AG04450 (cell line): ENCODE measurements around the gene LRTM1. TPM values are rescaled to one million over a fixed set of nuclear protein-coding genes. Genes with fewer than 3 reads are reported as not detected.

Experiments used
- CTCF ChIA-PET: fragments of 300-600, 350-600 bp; formaldehyde crosslinking; extraction: SDS; loops from one replicate; lab custom pipeline; 2022; ENCODE audit warnings: antibody characterized with exemption, inconsistent platforms; lab: Charles Lee
- POLR2A ChIA-PET: fragments of 350-600 bp; formaldehyde crosslinking; extraction: SDS; loops from one replicate; lab custom pipeline; 2021; ENCODE audit warnings: antibody characterized with exemption, inconsistent platforms; lab: Yijun Ruan, JAX
- DNase-seq: peaks from one replicate; pipeline ENCODE4 v3.0.0-alpha.2; 2011; ENCODE audit warnings: low read depth, low spot score
- H3K27ac ChIP-seq: one replicate; pipeline ENCODE4 v1.5.1; 2012; ENCODE audit warnings: low read depth, low read length, control low read depth
- H3K27me3 ChIP-seq: one replicate; pipeline ENCODE4 v1.6.0; 2012; ENCODE audit warnings: low read length; ENCODE audit not compliant: control insufficient read depth, insufficient read depth
- H3K4me3 ChIP-seq: 2 replicates; pipeline ENCODE4 v1.5.1; 2011; ENCODE audit warnings: mild to moderate bottlenecking, low read depth, low read length, control low read depth
- H3K9me3 ChIP-seq: 2 replicates; pipeline ENCODE4 v1.5.1; 2012; ENCODE audit warnings: low read length; ENCODE audit not compliant: control insufficient read depth, insufficient read depth
- polyA plus RNA-seq: library from polyadenylated mRNA; depleted of rRNA; stranded (reverse); fragments of >200 nt; gene quantifications from 2 replicates; pipeline ENCODE4 v1.2.3, GENCODE V29; 2011
- TF ChIP-seq, protein P1 (sequence below): IDR thresholded peaks from 2 replicates; pipeline ENCODE4 v1.5.1; 2011; ENCODE audit warnings: low read depth, low read length, control low read depth, inconsistent platforms

The LRTM1 gene
- polyA plus RNA-seq, 1 experiment = not detected

DNA sequence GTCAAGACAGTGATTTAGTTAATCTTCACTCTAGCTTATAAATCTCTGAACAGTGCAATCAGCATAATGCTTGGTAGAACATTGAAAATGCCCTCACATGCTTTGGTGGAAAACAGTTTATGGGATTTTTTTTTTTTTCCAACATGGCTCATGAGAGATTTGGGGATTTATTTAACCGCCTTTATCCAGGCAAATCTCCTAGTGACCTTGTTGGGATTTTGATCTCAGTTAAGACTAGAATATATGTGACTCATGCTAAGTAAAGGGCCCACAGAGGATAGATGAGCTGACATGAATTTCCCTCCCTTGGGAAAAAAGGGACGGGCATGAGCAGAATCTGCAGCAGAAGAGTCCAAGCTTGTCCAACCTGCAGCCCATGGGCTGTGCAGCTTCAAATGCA is 18.7 kb downstream of the LRTM1 start:
- CTCF ChIA-PET = interaction anchor here (0.6 to 1.8 kb wide), 3 partner anchors 17 to 1089 kb away, joined by 4 to 9 read pairs (median 4); no protein-coding TSS in a partner anchor
- DNase-seq = no peak
- Histone ChIP-seq H3K4me3 (no peak overlapping the region), H3K9me3 (peaks cover 7% of the 10 kb centered on the region; the same call in 1 of the 2 replicates), H3K27me3 (no peaks in the 10 kb centered on the region), H3K27ac (no peak overlapping the region)
- TF ChIP-seq, protein P1, sequence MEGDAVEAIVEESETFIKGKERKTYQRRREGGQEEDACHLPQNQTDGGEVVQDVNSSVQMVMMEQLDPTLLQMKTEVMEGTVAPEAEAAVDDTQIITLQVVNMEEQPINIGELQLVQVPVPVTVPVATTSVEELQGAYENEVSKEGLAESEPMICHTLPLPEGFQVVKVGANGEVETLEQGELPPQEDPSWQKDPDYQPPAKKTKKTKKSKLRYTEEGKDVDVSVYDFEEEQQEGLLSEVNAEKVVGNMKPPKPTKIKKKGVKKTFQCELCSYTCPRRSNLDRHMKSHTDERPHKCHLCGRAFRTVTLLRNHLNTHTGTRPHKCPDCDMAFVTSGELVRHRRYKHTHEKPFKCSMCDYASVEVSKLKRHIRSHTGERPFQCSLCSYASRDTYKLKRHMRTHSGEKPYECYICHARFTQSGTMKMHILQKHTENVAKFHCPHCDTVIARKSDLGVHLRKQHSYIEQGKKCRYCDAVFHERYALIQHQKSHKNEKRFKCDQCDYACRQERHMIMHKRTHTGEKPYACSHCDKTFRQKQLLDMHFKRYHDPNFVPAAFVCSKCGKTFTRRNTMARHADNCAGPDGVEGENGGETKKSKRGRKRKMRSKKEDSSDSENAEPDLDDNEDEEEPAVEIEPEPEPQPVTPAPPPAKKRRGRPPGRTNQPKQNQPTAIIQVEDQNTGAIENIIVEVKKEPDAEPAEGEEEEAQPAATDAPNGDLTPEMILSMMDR = no peak
- POLR2A ChIA-PET = interaction anchor here (1.2 kb wide), 1 partner anchor 17 kb away, joined by 3 read pairs; no protein-coding TSS in a partner anchor

DNA sequence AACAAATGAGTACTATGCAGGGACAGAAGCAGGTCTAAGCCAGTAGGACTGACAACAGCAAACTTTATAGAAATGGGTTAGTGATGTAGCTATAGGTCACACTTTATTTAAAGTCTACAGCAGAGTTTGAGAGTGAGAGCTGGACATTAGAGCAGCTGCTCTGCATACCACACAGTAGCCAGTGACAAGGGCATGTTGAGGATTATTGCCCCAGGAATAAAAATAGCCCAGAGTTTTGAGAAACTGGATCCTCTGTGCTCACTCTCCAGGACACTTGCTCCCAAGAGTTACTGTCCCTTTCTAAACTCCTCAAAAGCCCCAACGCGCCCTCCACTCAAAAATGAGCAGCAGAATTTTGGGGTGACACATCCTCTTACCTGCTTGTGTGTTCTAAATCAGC is 21.1 kb downstream of the LRTM1 start:
- CTCF ChIA-PET = interaction anchor here (0.8 kb wide), 1 partner anchor 34 kb away, joined by 3 read pairs; no protein-coding TSS in a partner anchor
- Histone ChIP-seq H3K27me3 (no peaks in the 10 kb centered on the region), H3K9me3 (peaks cover 4% of the 10 kb centered on the region; the same call in 1 of the 2 replicates), H3K4me3 (no peak overlapping the region), H3K27ac (no peak overlapping the region)
- POLR2A ChIA-PET = no interaction called here
- TF ChIP-seq, protein P1 = no peak
- no peak for DNase-seq

DNA sequence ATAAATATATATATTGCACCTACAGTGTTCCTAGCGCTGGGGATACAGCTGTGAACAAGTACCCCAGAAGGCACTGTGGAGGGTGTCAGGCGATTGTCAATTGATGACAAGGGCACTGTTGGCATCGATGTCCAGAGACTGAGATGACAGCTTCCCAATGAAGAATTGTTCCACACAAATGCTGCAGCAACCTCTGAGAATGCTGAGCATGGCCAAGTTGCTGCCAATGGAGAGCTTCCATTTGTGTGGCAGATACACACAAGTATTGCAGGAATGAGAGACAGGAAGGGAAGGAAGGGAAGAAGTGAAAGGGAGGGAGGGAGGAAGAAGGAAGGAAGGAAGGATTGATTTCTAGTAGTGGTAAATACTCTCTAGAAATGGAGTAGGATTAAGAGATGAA is 21.9 kb downstream of the LRTM1 start:
- ChIA-PET CTCF (no interaction called here), POLR2A (no interaction called here)
- TF ChIP-seq, protein P1 = no peak
- no peak overlapping the region for H3K27ac ChIP-seq
- DNase-seq = no peak
- H3K4me3 ChIP-seq = no peak overlapping the region
- no peaks in the 10 kb centered on the region for H3K9me3 ChIP-seq
- no peaks in the 10 kb centered on the region for H3K27me3 ChIP-seq

DNA sequence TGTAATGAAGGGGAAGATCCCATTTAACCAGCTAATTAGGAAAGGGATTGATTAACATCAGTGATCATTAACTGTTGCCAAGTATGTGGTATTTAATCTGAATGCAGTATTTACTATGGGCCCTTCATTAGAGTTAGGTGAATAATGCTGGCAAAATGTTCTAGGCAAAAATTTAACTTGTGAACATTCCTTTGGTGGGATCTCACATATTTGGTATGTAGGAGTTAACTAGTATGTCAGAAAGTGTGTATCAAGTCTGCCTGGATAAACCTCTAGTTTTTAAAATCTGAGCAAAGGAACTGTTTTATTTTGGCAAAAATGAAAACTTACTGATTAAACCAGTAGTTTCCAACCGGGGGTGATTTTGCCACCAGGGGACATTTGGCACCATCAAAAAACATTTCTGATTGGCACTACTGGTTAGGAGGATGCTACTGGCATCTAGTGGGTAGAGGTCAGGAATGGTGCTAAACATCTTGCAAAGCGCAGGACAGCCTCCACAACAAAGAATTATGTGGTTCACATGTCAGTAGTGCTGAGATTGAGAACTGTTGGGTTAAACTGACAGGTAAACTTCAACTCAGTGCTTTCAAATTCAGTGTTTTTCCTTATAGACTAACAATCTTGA is 22.5 kb downstream of the LRTM1 start:
- no peaks in the 10 kb centered on the region for H3K27me3 ChIP-seq
- ChIA-PET CTCF (no interaction called here), POLR2A (no interaction called here)
- no peaks in the 10 kb centered on the region for H3K9me3 ChIP-seq
- no peak overlapping the region for H3K27ac ChIP-seq
- DNase-seq = no peak
- TF ChIP-seq, protein P1 = no peak
- no peak overlapping the region for H3K4me3 ChIP-seq

DNA sequence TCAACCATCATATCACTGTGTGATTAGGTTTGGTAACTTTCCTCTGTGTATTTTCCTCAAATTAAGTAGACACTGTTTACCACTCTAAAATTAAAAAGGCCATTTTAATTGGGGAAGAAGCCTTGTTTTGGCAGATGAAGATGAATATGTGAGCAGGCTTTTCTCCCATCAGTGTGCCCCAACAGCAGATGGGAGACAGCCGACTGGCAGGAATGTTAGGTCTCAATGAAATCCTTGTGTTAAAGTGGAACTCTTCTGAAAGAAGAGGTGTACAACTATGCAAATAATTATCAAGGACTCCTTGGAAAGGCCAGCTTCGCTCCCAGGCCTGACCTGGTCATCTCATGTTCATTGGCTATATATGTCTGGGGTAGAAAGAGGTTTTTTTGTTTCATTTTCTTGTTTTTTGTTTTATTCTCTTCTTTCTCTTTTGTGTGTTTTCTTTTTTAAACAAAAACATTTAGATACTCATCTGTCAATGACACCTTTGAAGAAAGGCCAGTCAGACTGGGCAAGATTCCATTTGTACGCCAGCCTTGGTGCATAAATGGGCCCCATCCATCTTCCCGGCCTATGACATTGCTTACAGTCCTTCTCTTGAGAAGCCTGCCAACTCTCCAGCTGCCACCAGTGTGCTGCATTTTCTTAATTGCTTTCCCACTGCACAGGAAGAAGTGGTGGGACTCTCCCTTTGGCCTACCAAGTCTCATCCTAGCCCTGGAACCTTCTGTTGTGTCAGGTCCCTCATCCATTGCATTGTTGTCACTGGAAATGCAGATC is 25.8 kb downstream of the LRTM1 start:
- CTCF ChIA-PET = interaction anchor here (1.5 kb wide), 1 partner anchor 11 kb away, joined by 4 read pairs; no protein-coding TSS in a partner anchor
- no peaks in the 10 kb centered on the region for H3K27me3 ChIP-seq
- DNase-seq = no peak
- no peaks in the 10 kb centered on the region for H3K9me3 ChIP-seq
- TF ChIP-seq, protein P1 = no peak
- H3K4me3 ChIP-seq = no peak overlapping the region
- H3K27ac ChIP-seq = no peak overlapping the region
- POLR2A ChIA-PET = no interaction called here
